Activated T-cell treated with anti-CD3 and anti-CD28 coated beads, Interleukin-2, amount 50 U/mL, for 72 hours (primary cell): ENCODE measurements around the gene ERC2. TPM values are rescaled to one million over a fixed set of nuclear protein-coding genes. Genes with fewer than 3 reads are reported as not detected.

Source experiments
- ATAC-seq, 2 donors: fragments of 150-1000 bp; cut with Tn5 transposase; replicated peaks in 1 of 2; 2 replicates each; pipeline ENCODE4 v1.10.0; 2021; ENCODE audit warnings: moderate library complexity in 2 of 2, mild to moderate bottlenecking in 1 of 2
- DNase-seq, 2 donors: peaks; one replicate each; pipeline ENCODE4 v3.0.0; 2021 to 2022; ENCODE audit warnings: mixed read lengths in 1 of 2
- H3K27ac Mint-ChIP-seq: one replicate; pipeline ENCODE4 v1.8.0; 2022; ENCODE audit warnings: mild to moderate bottlenecking, moderate library complexity, mixed read lengths
- H3K27me3 Mint-ChIP-seq: one replicate; pipeline ENCODE4 v1.8.0; 2022; ENCODE audit warnings: low read depth, mixed read lengths
- H3K36me3 Mint-ChIP-seq, 2 donors: one replicate each; pipeline ENCODE4 v1.8.0; 2022; ENCODE audit warnings: mixed read lengths in 2 of 2, mild to moderate bottlenecking in 1 of 2; ENCODE audit not compliant: insufficient read depth in 2 of 2
- H3K4me1 Mint-ChIP-seq: one replicate; pipeline ENCODE4 v1.8.0; 2022; ENCODE audit warnings: low read depth, mixed read lengths
- H3K4me3 Mint-ChIP-seq, 2 donors: one replicate each; pipeline ENCODE4 v1.8.0; 2022; ENCODE audit warnings: mild to moderate bottlenecking in 2 of 2, mixed read lengths in 2 of 2, moderate library complexity in 2 of 2
- H3K9me3 Mint-ChIP-seq, 2 donors: one replicate each; pipeline ENCODE4 v1.8.0; 2022; ENCODE audit warnings: mixed read lengths in 2 of 2
- total RNA-seq, 2 donors: library from RNA; stranded (reverse); gene quantifications; one replicate each; pipeline ENCODE4 v1.2.3, GENCODE V29; 2022

ERC2 gene
- total RNA-seq, 2 donors from 2014 or later: 0.19 to 0.35 TPM

- Mint-ChIP-seq H3K27me3 (peaks cover 7% of the 10 kb centered on the region), H3K27ac (no peak overlapping the region), H3K4me3 (no peak overlapping the region), H3K9me3 (no peaks in the 10 kb centered on the region), H3K4me1 (no peaks in the 10 kb centered on the region), H3K36me3 (no peaks in the 10 kb centered on the region)
- DNase-seq (no peak), ATAC-seq (no peak)
Observed at GRCh38 chr3:55702822-55703221, 765.4 kb downstream of the ERC2 start.

- ATAC-seq (no peak), DNase-seq (no peak)
- peaks cover 7% of the 10 kb centered on the region for H3K27me3 Mint-ChIP-seq
- H3K36me3 Mint-ChIP-seq: no peaks in the 10 kb centered on the region
- H3K27ac Mint-ChIP-seq: no peak overlapping the region
- no peak overlapping the region for H3K4me3 Mint-ChIP-seq
- H3K9me3 Mint-ChIP-seq: no peaks in the 10 kb centered on the region
- H3K4me1 Mint-ChIP-seq: no peaks in the 10 kb centered on the region
Observed at GRCh38 chr3:55701997-55702396, 766.3 kb downstream of the ERC2 start.

- H3K9me3 Mint-ChIP-seq: no peaks in the 10 kb centered on the region
- no peak for DNase-seq
- H3K27ac Mint-ChIP-seq: no peak overlapping the region
- no peak overlapping the region for H3K4me3 Mint-ChIP-seq
- peaks cover 14% of the 10 kb centered on the region for H3K27me3 Mint-ChIP-seq
- H3K4me1 Mint-ChIP-seq: no peaks in the 10 kb centered on the region
- no peaks in the 10 kb centered on the region for H3K36me3 Mint-ChIP-seq
- no peak for ATAC-seq
Observed at GRCh38 chr3:55698831-55699230, 769.4 kb downstream of the ERC2 start.

GRCh38 chr3:55697177-55697865 lies 770.9 kb downstream of the ERC2 start:
- Mint-ChIP-seq H3K27me3 (peaks cover 7% of the 10 kb centered on the region), H3K27ac (no peak overlapping the region), H3K4me3 (no peak overlapping the region), H3K9me3 (no peaks in the 10 kb centered on the region), H3K4me1 (no peaks in the 10 kb centered on the region), H3K36me3 (no peaks in the 10 kb centered on the region)
- no peak for ATAC-seq
- no peak for DNase-seq

- Mint-ChIP-seq H3K9me3 (no peaks in the 10 kb centered on the region), H3K27me3 (peaks cover 7% of the 10 kb centered on the region), H3K27ac (no peak overlapping the region), H3K36me3 (no peaks in the 10 kb centered on the region), H3K4me1 (no peaks in the 10 kb centered on the region), H3K4me3 (no peak overlapping the region)
- DNase-seq (no peak), ATAC-seq (no peak)
Observed at GRCh38 chr3:55692957-55693558, 775.2 kb downstream of the ERC2 start.

- H3K36me3 Mint-ChIP-seq: no peaks in the 10 kb centered on the region
- H3K27ac Mint-ChIP-seq: no peak overlapping the region
Observed at GRCh38 chr3:55692295-55692956, 775.8 kb downstream of the ERC2 start.

GRCh38 chr3:55691141-55691540 lies 777.1 kb downstream of the ERC2 start:
- no peak for ATAC-seq
- no peaks in the 10 kb centered on the region for H3K4me1 Mint-ChIP-seq
- H3K27ac Mint-ChIP-seq: no peak overlapping the region
- no peaks in the 10 kb centered on the region for H3K36me3 Mint-ChIP-seq
- peaks cover 7% of the 10 kb centered on the region for H3K27me3 Mint-ChIP-seq
- no peak for DNase-seq
- H3K4me3 Mint-ChIP-seq: no peak overlapping the region
- no peaks in the 10 kb centered on the region for H3K9me3 Mint-ChIP-seq

More at GRCh38 chr3:55692295-55692956, 775.8 kb downstream of the ERC2 start:
- H3K4me3 Mint-ChIP-seq: no peak overlapping the region
- H3K4me1 Mint-ChIP-seq: no peaks in the 10 kb centered on the region
- peaks cover 7% of the 10 kb centered on the region for H3K27me3 Mint-ChIP-seq
- ATAC-seq: no peak
- DNase-seq: no peak
- no peaks in the 10 kb centered on the region for H3K9me3 Mint-ChIP-seq

- Mint-ChIP-seq H3K4me3 (no peak overlapping the region), H3K9me3 (no peaks in the 10 kb centered on the region), H3K27ac (no peak overlapping the region), H3K36me3 (no peaks in the 10 kb centered on the region), H3K4me1 (no peaks in the 10 kb centered on the region), H3K27me3 (peaks cover 7% of the 10 kb centered on the region)
- ATAC-seq: no peak
- no peak for DNase-seq
Observed at GRCh38 chr3:55690726-55691125, 777.5 kb downstream of the ERC2 start.

- ATAC-seq (no peak), DNase-seq (no peak)
- H3K9me3 Mint-ChIP-seq: no peaks in the 10 kb centered on the region
- H3K27ac Mint-ChIP-seq: no peak overlapping the region
- no peaks in the 10 kb centered on the region for H3K4me1 Mint-ChIP-seq
- no peaks in the 10 kb centered on the region for H3K36me3 Mint-ChIP-seq
- peaks cover 1% of the 10 kb centered on the region for H3K27me3 Mint-ChIP-seq
- no peak overlapping the region for H3K4me3 Mint-ChIP-seq
Observed at GRCh38 chr3:55690177-55690576, 778.1 kb downstream of the ERC2 start.

- no peak for DNase-seq
- H3K27me3 Mint-ChIP-seq: no peaks in the 10 kb centered on the region
- H3K4me3 Mint-ChIP-seq: no peak overlapping the region
- no peaks in the 10 kb centered on the region for H3K36me3 Mint-ChIP-seq
- H3K9me3 Mint-ChIP-seq: no peaks in the 10 kb centered on the region
- ATAC-seq: no peak
- no peak overlapping the region for H3K27ac Mint-ChIP-seq
- H3K4me1 Mint-ChIP-seq: no peaks in the 10 kb centered on the region
Observed at GRCh38 chr3:55688154-55688553, 780.1 kb downstream of the ERC2 start.

- no peaks in the 10 kb centered on the region for H3K4me1 Mint-ChIP-seq
- no peak overlapping the region for H3K27ac Mint-ChIP-seq
- no peaks in the 10 kb centered on the region for H3K9me3 Mint-ChIP-seq
- ATAC-seq (no peak), DNase-seq (no peak)
- no peak overlapping the region for H3K4me3 Mint-ChIP-seq
- no peaks in the 10 kb centered on the region for H3K27me3 Mint-ChIP-seq
- no peaks in the 10 kb centered on the region for H3K36me3 Mint-ChIP-seq
Observed at GRCh38 chr3:55687526-55687925, 780.7 kb downstream of the ERC2 start.

- no peaks in the 10 kb centered on the region for H3K27me3 Mint-ChIP-seq
- no peaks in the 10 kb centered on the region for H3K9me3 Mint-ChIP-seq
- no peak overlapping the region for H3K4me3 Mint-ChIP-seq
- ATAC-seq (no peak), DNase-seq (no peak)
- H3K27ac Mint-ChIP-seq: no peak overlapping the region
- no peaks in the 10 kb centered on the region for H3K36me3 Mint-ChIP-seq
- H3K4me1 Mint-ChIP-seq: no peaks in the 10 kb centered on the region
Observed at GRCh38 chr3:55686426-55687254, 781.6 kb downstream of the ERC2 start.

GRCh38 chr3:55683666-55684270 lies 784.5 kb downstream of the ERC2 start:
- Mint-ChIP-seq H3K36me3 (no peaks in the 10 kb centered on the region), H3K9me3 (peaks cover 0 to 4% of the 10 kb centered on the region in 2 donors), H3K27me3 (no peaks in the 10 kb centered on the region), H3K4me3 (no peak overlapping the region), H3K4me1 (no peaks in the 10 kb centered on the region), H3K27ac (no peak overlapping the region)
- DNase-seq: no peak
- ATAC-seq: no peak
